HG03342 (cell line): ENCODE measurements around the gene ZBTB20.

Experiments
- ATAC-seq: cut with Tn5 transposase; IDR thresholded peaks from one replicate; pipeline ENCODE4 v1.9.1; 2021; ENCODE audit warnings: mild to moderate bottlenecking, moderate library complexity; ENCODE audit not compliant: unreplicated experiment

ZBTB20 gene

GRCh38 chr3:114941626-114942309, 205.3 kb downstream of the ZBTB20 start:
- no peak for ATAC-seq

GRCh38 chr3:114939920-114940319, 207.2 kb downstream of the ZBTB20 start:
- ATAC-seq: no peak

- ATAC-seq: no peak
These were observed 213.7 kb downstream of the ZBTB20 start for GRCh38 chr3:114933407-114933806.

GRCh38 chr3:114929971-114930732, 216.9 kb downstream of the ZBTB20 start:
- no peak for ATAC-seq

GRCh38 chr3:114928989-114929640, 218.0 kb downstream of the ZBTB20 start:
- no peak for ATAC-seq

- ATAC-seq: no peak
These were observed 242.5 kb downstream of the ZBTB20 start for GRCh38 chr3:114904633-114905032.

GRCh38 chr3:114903213-114903612, 243.9 kb downstream of the ZBTB20 start:
- ATAC-seq: no peak

GRCh38 chr3:114902691-114903101, 244.4 kb downstream of the ZBTB20 start:
- ATAC-seq: no peak

GRCh38 chr3:114900908-114901307, 246.2 kb downstream of the ZBTB20 start:
- ATAC-seq: no peak

- no peak for ATAC-seq
These were observed 247.7 kb downstream of the ZBTB20 start for GRCh38 chr3:114899186-114899931.

GRCh38 chr3:114896978-114897377, 250.1 kb downstream of the ZBTB20 start:
- no peak for ATAC-seq

- ATAC-seq: no peak
These were observed 253.7 kb downstream of the ZBTB20 start for GRCh38 chr3:114893361-114893760.

GRCh38 chr3:114892880-114893279, 254.2 kb downstream of the ZBTB20 start:
- ATAC-seq: no peak

- ATAC-seq: no peak
These were observed 254.8 kb downstream of the ZBTB20 start for GRCh38 chr3:114892131-114892879.

GRCh38 chr3:114887806-114888205, 259.3 kb downstream of the ZBTB20 start:
- no peak for ATAC-seq

GRCh38 chr3:114886905-114887304, 260.2 kb downstream of the ZBTB20 start:
- ATAC-seq: no peak

- no peak for ATAC-seq
These were observed 262.7 kb downstream of the ZBTB20 start for GRCh38 chr3:114884213-114884923.

- no peak for ATAC-seq
These were observed 267.0 kb downstream of the ZBTB20 start for GRCh38 chr3:114880078-114880477.

- ATAC-seq: peak; percentile 90
These were observed 267.7 kb downstream of the ZBTB20 start for GRCh38 chr3:114879059-114880031.
